ENCODE measurements around the gene RNU6-1.

RNU6-1 gene

DNA sequence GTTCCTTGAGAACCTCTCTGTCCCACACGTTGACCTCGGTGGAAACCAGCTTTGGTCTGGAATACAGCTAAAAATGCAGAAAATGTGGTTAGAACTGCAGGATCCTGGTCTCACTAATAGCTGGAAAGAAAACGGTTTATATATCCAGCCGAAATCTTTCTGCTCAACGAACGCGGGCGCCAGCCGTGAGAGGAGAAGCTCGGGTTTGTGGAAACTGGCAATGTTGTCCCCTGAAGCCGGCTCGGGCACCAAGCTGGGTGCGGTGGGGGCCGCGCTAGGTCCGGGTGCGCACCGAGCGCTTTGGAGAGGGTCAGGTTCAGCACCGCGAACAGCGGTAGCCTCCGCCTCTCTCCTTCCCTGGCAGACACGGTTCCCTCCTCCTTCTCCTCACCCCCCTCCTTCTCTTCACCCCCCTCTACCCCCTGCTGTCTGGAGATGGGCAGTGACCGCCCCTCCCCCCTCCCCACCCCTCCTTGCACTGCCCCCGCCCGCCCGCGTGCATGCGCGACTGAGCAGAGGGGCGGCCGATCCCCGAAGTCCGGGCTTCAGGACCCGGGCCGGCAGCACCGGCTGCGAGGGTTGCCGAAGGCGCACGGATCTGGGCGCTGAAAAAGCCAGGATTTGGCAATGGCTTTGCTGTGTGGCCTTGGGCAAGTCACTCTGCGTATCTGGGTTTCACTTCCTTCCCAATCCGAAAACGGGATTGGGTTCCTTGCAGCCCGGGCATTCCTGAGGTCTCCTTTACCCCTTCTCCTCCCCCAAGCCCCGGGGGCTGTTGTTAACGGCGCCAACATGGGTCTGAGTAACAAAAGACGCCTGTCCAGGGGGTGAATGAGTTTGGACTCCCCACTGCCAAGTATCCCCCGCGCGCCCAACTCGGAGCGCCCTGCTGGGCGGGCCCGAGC lies 14.6 kb downstream of the RNU6-1 start, which contains the start of gene SKOR1:
Gene SKOR1 (plus strand): TSS at position 534 of the 905 bp plus-strand sequence. CDS start 94 bp downstream, at position 628.
- DNase-seq, result peak; percentile 33
- in situ Hi-C loops (cut with HindIII; ENCODE audit: low pct_ligation_motif_present, low pct_unique_long_range_greater_than_20kb, low sequenced_read_pairs), result no loop called here

DNA sequence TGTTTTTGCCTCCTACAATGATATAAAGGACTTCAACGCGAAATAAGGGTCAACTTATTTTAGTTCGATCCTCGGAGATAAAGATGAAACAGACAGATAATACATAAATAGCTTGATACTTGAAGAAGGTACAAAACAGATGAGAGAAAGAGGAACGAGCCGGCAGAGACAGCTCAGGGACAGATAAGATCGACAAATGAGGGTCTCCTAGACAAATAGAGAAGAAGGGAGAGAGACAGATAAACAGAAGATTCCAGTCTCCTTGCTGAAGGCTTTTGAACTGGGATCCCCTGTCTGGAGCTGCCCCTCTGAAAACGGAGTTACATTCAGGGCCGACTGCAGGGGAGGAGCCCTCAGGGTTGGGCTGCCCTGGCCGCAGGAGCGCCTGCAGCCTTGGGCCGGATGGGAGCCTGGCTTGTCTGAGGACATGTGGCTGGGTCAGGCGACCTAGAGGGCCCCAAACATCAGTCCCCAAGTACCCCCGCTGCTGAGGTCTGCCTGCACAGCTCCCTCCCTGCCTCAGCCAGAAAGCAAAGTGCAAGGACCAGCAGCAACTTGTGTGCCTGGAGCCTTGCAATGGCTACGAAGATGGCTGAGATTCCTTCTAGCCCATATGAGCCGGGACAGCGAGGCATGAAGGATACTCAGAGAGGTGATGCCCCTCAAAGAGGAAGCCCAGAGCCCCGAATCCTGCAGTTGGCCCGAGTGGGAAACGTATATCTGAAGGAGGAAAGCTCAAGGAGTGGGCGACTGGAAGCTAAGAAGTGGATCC lies 15.5 kb downstream of the RNU6-1 start:
- in situ Hi-C loops (cut with HindIII; ENCODE audit: low pct_ligation_motif_present, low pct_unique_long_range_greater_than_20kb, low sequenced_read_pairs), result no loop called here
- no peak for DNase-seq

DNA sequence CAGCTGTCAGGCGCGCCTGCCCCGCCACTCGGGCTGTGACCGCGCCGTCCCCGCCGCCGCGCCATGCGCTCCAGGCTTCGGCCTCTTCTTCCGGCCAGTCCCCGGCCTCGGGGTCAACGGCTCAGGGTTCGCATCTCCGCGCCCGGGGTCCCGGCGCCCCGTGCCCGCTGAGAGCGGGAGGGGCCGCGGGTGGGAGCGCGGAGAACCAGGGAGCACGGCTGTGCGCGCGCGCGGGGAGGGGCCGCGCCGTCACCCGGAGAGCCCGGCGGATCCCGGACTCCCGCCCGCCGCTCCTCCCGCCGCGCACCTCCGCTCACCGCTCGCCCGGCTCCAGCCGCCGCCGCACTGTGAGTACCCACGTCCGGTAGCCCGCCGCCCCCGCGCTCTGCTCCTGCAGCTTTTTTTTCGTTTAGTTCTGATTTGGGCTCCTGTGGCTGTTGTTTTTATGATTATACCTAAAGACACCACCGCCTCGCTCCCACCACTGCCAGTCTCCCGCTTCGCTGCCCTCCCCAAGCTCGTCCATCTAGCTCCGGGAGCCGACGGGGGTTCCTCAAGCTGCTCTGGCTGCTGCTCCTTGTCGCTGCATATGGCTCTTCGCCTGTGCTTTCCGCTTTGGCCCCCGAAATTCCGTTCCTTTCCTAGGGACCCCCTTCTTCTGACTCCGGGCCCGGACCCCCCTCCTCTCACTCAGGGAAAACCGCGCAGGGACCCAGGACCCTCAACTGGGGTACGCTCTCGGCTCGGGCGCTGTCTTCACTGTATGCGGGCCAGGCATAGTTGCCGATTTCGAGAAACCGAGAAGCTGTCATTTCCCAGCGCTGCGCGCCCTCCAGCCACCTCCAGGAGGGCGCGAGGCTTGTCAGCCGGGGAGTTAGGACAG lies 16.3 kb downstream of the RNU6-1 start:
- no peak for DNase-seq
- in situ Hi-C loops (cut with HindIII; ENCODE audit: low pct_ligation_motif_present, low pct_unique_long_range_greater_than_20kb, low sequenced_read_pairs), result no loop called here

DNA sequence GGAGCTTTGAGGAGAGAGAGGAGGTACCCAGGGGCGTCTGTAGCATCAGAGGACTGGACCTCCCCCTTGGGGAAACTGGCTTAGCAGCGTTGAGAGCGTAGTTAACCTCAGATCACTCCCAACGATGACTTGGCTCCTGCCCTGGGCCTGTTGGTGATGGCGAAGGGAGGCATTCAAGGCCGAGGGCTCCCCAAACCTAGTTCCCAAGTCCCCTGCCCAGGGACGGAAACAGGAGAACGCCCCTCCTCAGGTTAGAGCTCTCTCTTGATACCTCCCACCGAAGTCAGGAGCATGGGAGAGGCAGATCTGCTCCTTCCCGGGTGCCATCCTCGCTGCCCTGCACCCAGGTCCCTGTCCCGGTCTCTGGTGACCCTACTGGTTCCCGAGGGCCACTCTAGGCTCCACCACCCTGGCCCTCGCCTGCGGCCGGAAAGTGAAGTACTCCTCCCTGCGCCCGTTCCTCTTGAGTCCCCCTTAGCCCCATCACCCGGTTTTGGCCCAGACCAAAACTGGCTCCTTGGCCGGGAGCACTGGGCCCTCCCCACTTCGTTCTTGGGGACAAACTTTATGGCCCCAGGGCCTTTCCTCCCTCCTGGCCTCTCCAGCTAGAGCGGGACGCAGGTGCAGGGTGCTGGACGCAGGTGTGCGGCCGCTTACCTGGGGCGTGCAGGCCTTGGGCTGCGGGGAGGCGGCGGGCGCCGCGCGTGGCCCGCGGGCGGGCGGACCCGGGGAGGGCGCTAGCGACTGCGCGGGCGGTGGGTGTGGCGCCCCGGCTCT lies 17.1 kb downstream of the RNU6-1 start:
- no peak for DNase-seq
- in situ Hi-C loops (cut with HindIII; ENCODE audit: low pct_ligation_motif_present, low pct_unique_long_range_greater_than_20kb, low sequenced_read_pairs), result no loop called here

DNA sequence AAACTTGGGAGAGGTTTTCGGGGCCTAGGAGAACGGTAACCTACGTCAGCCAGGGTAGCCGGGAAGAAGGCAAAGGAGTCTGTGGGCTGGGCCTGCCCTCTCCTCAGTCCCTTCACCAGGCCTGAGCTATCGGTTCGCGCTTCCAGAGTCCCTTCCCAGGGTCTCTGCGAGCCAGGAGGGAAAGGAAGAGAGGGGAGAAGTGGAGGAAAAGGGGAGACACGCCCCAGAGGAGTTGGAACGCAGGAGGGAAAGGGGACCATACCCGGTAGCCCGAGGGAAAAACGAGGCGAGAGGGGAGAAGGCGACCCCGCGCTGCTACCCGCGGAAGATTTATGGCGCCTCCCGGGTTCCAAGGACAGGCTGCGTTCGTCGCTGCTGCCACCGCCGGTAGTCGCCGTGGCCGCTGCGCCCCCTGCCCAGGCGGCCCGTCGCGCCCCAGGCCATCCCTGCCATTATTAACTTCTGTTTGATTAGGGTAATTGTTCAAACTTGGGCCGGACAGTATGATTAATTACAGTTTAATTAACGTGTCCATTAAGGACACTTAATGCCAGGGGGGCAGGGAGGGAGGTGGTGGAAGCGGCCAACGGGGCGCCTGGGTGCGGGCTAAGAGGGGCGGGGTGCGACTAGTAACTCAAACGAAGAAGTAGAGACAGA lies 17.9 kb downstream of the RNU6-1 start:
- in situ Hi-C loops (cut with HindIII; ENCODE audit: low pct_ligation_motif_present, low pct_unique_long_range_greater_than_20kb, low sequenced_read_pairs), result no loop called here
- DNase-seq, result no peak

DNA sequence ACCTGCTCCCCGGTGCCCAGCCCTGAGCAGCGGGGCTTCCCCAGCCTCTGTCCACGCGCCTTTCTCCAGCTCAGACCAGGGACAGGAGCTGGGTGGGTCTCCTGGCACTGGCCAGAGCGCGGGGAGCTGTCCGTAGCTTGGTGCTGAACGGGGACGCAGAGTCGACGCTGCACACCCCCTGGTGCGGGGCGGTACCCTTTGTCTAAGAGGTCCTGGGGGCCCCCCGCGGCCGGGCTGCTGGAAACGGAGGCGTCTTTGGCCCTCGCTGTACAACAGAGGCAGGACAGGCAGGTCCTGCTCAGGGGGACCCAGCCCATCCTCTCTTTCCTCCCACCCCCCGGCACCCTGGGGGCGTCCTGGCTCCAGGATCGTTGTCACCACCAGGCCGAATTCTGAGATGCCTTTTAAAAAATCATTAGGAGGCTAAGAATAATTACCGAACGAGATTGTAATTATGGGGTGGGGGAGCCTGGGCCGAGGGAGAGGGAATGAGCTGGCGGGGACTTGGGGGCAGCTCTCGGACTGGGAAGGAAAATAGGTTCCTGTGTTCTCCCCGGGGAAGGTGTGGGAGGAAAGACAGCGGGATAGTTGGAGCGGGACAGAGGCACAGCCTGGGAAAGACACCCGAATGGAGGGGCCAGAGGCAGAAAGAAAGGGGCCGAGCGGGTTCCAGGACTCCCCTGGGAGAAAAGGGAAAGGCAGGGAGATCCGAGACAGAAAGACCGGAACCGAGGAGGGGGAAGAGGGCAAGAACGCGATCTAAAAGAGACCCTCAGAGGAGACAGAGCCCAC lies 18.7 kb downstream of the RNU6-1 start:
- in situ Hi-C loops (cut with HindIII; ENCODE audit: low pct_ligation_motif_present, low pct_unique_long_range_greater_than_20kb, low sequenced_read_pairs), result no loop called here
- peak; percentile 56 for DNase-seq

DNA sequence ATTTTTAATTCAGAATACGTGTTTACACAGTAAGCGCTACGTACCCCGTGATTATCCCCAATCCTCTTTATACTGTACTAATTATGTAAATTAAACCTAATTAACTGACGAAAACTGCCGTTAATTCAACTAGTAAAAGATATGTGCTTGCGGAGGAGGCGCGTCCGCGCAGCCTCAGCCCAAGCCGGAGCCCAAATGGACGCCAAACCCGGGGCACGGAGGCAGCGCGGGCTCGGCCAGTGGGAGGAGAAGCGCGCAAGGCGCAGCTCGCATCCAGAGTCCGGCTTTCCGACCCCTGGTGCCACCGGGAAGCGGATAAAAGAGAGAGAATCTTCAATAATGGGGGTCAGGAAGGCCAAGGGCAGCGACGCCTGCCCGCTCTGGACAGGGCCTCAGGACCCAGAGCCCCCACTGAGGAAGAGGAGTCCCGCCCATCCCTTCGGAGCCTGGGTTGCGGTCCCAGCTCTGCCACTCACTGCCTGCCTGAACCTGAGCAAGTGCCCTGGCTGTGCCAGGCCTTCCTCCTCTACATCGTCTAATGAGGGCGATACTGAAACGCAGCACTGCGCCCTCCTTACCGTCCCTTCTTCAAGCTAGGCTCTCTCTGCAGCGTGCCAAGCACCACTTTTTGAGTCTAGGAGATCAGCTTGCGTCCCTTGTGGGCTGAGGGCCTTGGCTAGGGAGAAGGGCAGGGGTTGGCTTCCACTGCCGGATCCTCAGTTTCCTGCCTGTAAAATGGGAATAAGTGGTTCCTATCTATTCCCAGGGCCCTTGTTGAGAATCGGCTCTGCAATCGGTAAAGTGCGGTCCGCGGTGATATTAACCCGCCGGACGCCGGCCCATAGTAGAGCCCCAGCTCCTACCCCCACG lies 19.5 kb downstream of the RNU6-1 start:
- DNase-seq, result no peak
- in situ Hi-C loops (cut with HindIII; ENCODE audit: low pct_ligation_motif_present, low pct_unique_long_range_greater_than_20kb, low sequenced_read_pairs), result no loop called here

DNA sequence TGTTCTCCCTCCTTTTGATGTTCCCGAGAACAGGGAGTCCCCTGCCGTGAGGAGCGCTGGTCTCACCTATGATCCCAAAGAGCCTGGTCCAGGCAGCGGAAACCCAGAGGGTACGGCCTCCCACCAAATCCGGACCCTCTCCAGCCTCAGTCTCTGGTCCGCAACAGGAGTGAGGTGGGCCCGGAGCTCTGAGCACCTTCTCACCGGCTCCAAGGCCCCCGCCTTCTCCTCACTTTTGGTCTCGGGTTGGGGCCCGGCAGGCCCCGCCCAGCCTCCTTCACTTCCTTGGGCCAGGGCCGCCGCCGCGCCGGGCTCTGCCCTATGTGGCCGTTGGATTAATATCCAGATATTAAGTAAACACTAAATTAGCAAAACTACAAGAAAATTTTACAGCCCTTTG lies 20.2 kb downstream of the RNU6-1 start:
- in situ Hi-C loops (cut with HindIII; ENCODE audit: low pct_ligation_motif_present, low pct_unique_long_range_greater_than_20kb, low sequenced_read_pairs), result no loop called here
- no peak for DNase-seq

DNA sequence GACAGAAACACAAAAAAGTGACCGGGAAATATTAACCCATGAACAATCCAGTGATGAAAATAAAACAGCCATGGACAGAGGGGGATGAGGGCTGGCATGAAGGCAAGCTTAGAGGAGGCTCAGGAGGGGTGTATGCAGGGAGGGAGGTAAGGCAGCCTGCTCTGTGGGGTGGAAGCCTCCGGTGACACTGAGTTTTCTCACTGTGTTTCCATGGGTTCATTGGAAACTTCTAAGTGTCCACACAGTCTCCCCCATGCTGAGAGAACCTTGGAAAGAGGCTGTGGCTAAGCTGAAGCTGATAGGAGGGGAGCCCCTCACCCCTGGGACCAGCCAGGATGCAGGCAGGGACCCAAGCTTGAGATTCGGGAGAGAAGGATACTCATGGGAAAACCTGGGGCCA lies 21.4 kb downstream of the RNU6-1 start:
- in situ Hi-C loops (cut with HindIII; ENCODE audit: low pct_ligation_motif_present, low pct_unique_long_range_greater_than_20kb, low sequenced_read_pairs), result no loop called here
- no peak for DNase-seq

DNA sequence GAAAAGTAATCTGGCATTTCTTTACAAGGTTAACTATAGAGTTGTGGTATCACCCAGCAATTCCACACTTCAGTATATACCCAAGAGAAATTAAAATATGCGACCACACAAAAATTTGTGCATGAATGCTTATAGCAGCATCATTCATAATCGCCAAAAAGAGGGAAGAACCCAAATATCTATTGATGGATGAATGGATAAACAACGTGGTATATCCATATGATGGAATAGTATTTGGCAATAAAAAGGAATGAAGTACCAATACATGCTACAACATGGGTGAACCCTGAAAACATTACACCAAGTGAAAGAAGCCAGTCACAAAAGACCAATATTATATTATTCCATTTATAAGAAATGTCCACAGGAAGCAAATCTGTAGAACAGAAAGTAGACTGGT lies 23.2 kb downstream of the RNU6-1 start:
- in situ Hi-C loops (cut with HindIII; ENCODE audit: low pct_ligation_motif_present, low pct_unique_long_range_greater_than_20kb, low sequenced_read_pairs), result no loop called here
- DNase-seq, result no peak

DNA sequence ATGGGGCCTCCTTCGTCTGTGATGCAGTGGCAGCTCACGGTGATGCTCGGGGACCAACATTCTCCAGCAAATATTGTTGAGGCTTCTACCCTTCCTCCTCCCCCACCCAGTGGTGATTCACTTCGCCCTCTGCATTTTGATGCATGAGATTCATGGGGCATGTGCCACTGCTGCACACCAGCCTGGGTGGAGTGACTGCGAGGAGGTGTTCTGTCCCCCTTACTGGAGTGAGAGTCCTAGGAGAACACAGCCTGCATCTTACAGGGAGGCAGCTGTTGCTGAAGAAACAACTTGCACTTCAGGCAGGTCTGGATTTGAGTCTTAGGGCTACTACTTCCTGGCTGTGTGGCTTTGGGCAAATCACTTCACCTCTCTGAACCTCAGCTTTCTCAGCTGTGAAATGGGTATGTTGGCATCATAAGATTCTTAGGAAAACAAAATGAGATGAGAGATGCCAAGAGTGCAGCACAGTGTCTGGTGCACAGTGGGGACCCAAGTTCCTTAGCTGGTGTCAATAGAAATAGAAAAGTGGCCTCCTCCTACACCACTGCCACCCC lies 24.7 kb downstream of the RNU6-1 start:
- DNase-seq, result no peak
- in situ Hi-C loops (cut with HindIII; ENCODE audit: low pct_ligation_motif_present, low pct_unique_long_range_greater_than_20kb, low sequenced_read_pairs), result no loop called here

DNA sequence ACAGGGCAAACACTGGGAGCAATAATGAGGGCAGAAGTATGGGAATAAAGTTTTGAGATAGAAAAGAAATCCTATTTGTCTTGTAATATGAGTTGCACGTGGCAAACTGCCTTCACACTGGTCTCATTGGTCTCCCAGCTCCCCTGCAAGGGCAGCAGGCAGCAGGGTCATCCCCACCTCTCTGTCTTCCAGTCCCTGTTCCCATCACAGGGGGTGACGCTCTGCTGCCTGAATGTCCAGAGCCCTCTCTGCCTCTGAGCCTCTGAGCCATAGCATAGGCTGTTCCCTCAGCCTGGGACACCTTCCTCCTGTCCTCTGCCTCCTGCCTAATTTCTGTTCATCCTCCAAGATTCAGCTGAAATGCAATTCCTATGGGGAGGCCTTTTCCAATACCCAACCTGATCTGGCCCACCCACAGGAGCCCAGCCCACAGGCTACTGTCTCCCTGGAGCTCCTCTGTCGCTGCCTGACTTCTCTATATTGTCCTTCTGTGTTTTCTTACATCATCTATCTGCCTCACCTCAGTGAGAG lies 26.7 kb downstream of the RNU6-1 start:
- DNase-seq, result no peak
- in situ Hi-C loops (cut with HindIII; ENCODE audit: low pct_ligation_motif_present, low pct_unique_long_range_greater_than_20kb, low sequenced_read_pairs), result no loop called here

DNA sequence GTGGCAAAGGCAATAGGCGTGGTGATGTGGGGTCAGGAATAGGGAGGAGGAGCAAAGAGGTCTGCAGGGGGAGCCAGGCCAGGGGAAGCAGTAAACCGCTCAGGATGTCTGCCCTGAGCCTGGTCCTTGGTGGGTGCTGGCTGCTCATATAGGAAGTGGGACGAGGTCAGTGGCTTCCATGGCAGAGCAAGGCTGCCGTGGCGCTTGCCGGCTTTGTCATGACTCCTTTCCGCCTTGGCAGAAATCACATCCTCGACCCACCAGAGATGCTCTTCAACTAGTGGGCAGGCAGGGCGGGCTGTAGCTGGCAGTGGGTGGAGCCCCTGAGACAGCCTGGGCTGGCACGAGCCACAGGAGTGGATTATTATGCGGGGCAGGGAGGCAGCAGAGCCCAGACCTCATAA lies 27.6 kb downstream of the RNU6-1 start:
- in situ Hi-C loops (cut with HindIII; ENCODE audit: low pct_ligation_motif_present, low pct_unique_long_range_greater_than_20kb, low sequenced_read_pairs), result no loop called here

DNA sequence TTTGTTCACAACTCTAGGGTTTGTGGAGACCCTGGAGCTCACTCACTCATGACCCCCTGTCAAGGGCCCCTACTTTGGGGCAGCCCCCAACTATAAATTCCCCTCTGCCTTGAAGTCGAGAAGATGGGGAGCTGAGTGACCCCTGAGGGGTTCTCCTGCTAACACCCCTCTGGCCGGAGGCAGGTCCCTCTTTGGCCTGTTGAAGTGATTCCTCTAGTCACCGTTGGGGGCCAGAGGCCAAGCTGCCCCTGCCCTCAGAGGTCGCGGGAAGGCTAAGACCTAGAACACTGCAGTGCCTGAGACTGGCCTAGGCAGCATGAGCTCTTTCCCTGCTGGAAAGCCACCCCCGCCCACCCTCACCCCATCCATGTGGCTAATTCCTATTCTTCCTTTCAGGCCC lies 30.0 kb downstream of the RNU6-1 start:
- in situ Hi-C loops (cut with HindIII; ENCODE audit: low pct_ligation_motif_present, low pct_unique_long_range_greater_than_20kb, low sequenced_read_pairs), result no loop called here
- DNase-seq, result no peak

More for the DNA sequence above, 27.6 kb downstream of the RNU6-1 start:
- no peak for DNase-seq

DNA sequence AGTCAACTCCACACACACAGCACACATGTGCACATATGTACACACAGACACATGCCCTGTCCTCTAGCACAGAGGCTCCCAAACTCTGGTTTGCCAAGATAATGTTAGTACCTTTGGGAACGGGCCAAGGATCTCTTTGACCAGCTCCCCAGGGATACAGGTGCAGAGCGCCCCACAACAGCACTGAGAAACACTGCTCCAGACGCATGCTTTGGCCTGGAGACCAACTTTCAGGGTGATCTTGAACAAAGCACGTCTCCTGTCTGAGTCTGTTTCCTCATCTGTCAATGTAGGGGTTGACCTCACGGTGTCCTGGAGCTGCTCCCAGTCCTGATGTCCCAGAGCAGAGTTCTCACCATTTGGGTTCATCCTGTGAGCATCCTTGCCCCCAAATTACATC lies 30.4 kb downstream of the RNU6-1 start:
- in situ Hi-C loops (cut with HindIII; ENCODE audit: low pct_ligation_motif_present, low pct_unique_long_range_greater_than_20kb, low sequenced_read_pairs), result no loop called here
- no peak for DNase-seq

DNA sequence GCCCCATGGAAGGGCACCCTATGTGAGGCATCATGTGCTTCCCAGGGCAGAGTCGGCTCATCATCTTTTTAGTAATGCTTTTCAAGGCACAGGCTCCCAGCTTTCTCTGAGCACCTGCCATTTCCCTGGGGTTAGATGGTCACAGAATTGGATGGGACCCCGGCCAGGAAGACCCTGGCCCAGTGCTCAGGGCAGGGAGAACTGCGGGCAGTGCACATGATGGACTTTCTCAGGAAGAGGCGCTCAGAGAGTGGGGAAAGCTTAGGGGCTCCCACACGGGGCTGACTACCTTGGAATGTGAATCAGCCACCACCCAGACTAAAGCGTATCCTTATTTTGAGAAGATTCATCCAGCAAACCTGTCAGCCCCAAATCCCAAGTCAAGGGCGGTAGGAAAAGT lies 31.0 kb downstream of the RNU6-1 start:
- in situ Hi-C loops (cut with HindIII; ENCODE audit: low pct_ligation_motif_present, low pct_unique_long_range_greater_than_20kb, low sequenced_read_pairs), result no loop called here

More for the DNA sequence above, 31.0 kb downstream of the RNU6-1 start:
- DNase-seq, result no peak
